Measurements from ENCODE around the gene GPR160.

The GPR160 gene

GRCh38 chr3:170027233-170028102 lies 10.3 kb upstream of the GPR160 start:
- no peak for DNase-seq

GRCh38 chr3:170033489-170033888 lies 4.3 kb upstream of the GPR160 start:
- DNase-seq, result no peak

GRCh38 chr3:170038434-170039110 lies 777 bp downstream of the GPR160 start:
- peak in 4 of 56 donors; percentile 2 to 22 (median 10) for DNase-seq

- DNase-seq, result no peak
These were observed 2.6 kb downstream of the GPR160 start for GRCh38 chr3:170040418-170040817.

- no peak for DNase-seq
These were observed 5.7 kb downstream of the GPR160 start for GRCh38 chr3:170043506-170043905.

- no peak for DNase-seq
These were observed 6.5 kb downstream of the GPR160 start for GRCh38 chr3:170044271-170044670.

GRCh38 chr3:170044795-170045244 lies 7.0 kb downstream of the GPR160 start:
- DNase-seq, result peak in 4 of 56 donors; percentile 5 to 12 (median 8)

- DNase-seq, result no peak
These were observed 8.7 kb downstream of the GPR160 start for GRCh38 chr3:170046269-170047132.

GRCh38 chr3:170047133-170047404 lies 9.3 kb downstream of the GPR160 start:
- DNase-seq, result no peak

- no peak for DNase-seq
These were observed 11.6 kb downstream of the GPR160 start for GRCh38 chr3:170049146-170050000.

- no peak for DNase-seq
These were observed 13.0 kb downstream of the GPR160 start for GRCh38 chr3:170050753-170051152.

GRCh38 chr3:170052398-170052797 lies 14.6 kb downstream of the GPR160 start:
- DNase-seq, result no peak

GRCh38 chr3:170054204-170054603 lies 16.4 kb downstream of the GPR160 start:
- DNase-seq, result no peak

GRCh38 chr3:170055209-170055608 lies 17.4 kb downstream of the GPR160 start:
- no peak for DNase-seq

GRCh38 chr3:170056710-170057454 lies 19.1 kb downstream of the GPR160 start:
- no peak for DNase-seq

- DNase-seq, result no peak
These were observed 19.8 kb downstream of the GPR160 start for GRCh38 chr3:170057550-170057949.

GRCh38 chr3:170058127-170058526 lies 20.3 kb downstream of the GPR160 start:
- DNase-seq, result no peak

- DNase-seq, result no peak
These were observed 21.7 kb downstream of the GPR160 start for GRCh38 chr3:170059447-170059846.

- DNase-seq, result no peak
These were observed 24.3 kb downstream of the GPR160 start for GRCh38 chr3:170062068-170062467.

GRCh38 chr3:170062769-170063168 lies 25.0 kb downstream of the GPR160 start:
- no peak for DNase-seq
